ENCODE data around the gene E2F8.
"Not testable (repeated sequence)": the region's sequence is repeated elsewhere in the genome, so short reads cannot be mapped to it uniquely, and the experiment has no call there.

Gene E2F8

GRCh38 chr11:19240420-19241259, at the start of gene E2F8:
Gene E2F8, minus strand, starts transcription at chr11:19240945. Its CDS starts 824 bp downstream, at chr11:19240121.
- DNase-seq = peak; percentile 97

DNA sequence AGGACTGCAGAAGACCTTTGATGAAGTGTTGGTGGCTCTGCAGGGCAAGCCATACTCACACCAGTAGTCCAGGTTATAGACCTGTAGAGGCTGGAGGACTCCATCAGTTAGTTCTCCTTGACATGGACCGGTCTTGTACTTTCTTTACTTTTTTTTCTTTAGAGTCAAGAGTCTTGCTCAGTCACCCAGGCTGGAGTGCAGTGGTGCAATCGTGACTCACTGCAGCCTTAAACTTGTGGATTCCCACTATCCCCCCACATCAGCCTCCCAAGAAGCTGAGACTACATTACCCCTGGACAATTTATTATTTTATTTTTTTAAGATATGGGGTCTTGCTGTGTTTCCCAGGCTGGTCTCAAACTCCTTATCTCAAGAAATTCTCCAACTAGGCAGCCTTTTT, 49.6 kb upstream of the E2F8 start:
- no peak for DNase-seq

- DNase-seq = no peak
These were observed 47.5 kb upstream of the E2F8 start for GRCh38 chr11:19288256-19288655.

DNA sequence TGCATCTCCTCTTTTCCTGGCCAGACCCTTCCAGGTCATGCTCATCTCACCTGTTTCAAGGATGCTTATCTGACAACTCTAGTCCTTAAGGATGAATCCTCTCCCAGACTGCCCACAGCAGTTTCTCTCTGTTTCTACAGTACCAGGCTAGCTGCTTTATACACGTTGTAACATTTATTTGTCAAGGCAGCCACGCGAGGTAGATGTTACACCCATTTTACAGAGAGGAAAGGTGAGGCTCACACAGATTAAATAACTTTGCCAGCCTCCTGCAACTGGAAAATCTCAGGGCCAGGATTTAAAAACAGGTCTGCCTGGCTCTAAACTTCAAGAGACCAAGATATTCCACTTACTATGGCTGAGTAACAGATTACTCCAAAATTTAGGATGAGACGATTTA, 45.7 kb upstream of the E2F8 start:
- no peak for DNase-seq

DNA sequence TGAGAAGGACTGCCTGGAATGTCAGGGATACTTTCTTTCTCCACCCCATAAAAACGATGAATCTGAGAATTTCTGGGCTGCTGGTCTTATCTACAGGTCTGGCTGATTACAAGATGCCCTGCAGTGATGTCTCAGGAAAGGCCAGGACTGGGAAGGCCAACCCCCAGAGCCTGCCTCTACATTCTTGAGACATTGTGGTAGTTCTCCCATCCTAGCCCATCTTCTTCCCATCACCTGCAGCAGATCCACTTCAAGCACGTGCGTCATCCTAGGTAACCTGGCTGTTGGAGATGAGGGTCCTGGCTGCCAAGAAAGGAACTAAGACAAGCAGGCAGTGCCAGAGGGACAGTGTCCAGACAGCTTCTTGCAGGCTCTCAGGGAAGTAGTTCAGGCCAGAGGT, 44.1 kb upstream of the E2F8 start:
- DNase-seq = no peak

- DNase-seq = no peak
These were observed 43.2 kb upstream of the E2F8 start for GRCh38 chr11:19283991-19284390.

GRCh38 chr11:19281555-19281954, 40.8 kb upstream of the E2F8 start:
- DNase-seq = no peak

GRCh38 chr11:19281041-19281440, 40.3 kb upstream of the E2F8 start:
- DNase-seq = no peak

DNA sequence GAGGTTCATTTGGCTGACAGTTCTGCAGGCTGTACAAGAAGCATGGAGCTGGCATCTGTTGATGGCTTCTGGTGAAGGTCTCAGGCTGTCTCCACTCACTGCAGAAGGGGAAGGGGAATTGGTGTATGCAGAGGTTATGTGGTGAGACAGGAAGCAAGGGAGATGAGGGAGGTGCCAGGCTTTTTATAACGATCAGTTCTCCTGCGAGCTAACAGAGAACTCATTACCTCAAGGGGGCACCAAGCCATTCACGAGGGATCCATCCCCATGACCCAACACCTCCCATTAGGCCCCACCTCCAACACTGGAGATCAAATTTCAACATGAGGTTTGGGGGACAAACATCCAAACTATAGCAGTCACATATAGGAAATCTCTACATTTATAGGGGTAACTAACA, 38.7 kb upstream of the E2F8 start:
- no peak for DNase-seq

DNA sequence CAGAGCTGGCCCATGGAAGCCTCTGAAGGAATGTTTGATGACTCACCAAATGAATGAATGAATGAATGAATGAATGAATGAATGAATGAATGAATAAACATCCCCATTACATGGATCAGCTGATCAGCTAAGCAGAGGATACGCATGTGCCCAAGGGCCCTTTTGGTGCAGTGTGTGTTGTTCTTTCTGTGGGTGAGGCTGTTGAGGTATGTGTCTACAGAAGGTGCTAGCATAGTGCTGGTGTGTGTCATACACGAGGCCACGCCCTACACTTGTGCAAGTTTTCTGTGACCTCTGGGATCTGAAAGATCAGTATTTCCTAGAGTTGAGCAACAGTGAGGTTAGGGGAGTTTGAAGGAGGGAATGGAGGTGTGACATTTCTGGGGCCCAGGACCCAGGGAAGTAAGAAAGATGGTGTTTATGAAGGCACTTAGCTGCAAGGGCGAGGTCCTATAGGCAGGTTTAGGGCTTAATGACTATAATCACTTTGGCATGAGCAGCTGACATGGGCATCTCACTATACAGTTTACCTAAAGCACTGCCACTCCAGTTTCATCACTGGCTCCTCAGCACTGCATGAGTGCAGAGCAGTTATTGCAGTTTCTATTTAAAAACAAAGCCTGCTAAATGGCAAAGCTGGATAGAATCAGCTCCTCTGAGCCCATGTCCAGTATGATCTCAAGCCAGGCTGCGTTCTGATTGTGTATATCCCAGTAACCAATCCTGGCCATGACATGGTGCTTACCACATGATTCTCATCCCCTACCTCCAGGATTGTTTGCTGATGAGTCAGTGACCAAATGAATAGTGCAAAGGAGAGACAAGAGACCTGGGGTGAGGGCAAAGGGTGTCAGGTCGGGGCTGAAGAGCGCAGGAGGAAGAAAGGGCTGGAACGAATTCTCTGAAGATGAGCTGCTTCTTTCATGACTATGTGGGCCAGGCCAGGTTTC, 36.4 kb upstream of the E2F8 start:
- no peak for DNase-seq

DNA sequence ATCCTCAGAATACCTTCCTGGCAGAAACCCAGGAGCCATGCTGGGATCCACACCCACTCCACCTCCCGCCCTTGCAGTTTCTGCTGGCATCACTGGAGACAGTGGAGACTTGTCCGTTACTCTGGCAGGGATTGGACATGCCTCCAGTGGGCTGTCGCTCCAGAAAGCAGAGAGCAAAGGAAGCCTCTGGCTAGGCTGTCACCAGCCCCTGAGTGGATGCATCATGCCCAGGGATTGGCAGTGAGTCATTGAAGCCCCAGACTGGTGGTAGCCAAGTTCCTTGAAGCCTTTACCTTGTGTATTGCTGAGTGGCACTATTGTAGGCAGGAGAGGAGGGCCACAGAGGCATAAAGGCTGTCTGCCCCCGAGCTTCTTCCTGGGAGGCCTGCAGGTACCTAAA, 34.8 kb upstream of the E2F8 start:
- no peak for DNase-seq

- not testable (repeated sequence) for DNase-seq
These were observed 32.5 kb upstream of the E2F8 start for GRCh38 chr11:19273219-19273618.

GRCh38 chr11:19268909-19269308, 28.2 kb upstream of the E2F8 start:
- no peak for DNase-seq

GRCh38 chr11:19267567-19267966, 26.8 kb upstream of the E2F8 start:
- DNase-seq = no peak

DNA sequence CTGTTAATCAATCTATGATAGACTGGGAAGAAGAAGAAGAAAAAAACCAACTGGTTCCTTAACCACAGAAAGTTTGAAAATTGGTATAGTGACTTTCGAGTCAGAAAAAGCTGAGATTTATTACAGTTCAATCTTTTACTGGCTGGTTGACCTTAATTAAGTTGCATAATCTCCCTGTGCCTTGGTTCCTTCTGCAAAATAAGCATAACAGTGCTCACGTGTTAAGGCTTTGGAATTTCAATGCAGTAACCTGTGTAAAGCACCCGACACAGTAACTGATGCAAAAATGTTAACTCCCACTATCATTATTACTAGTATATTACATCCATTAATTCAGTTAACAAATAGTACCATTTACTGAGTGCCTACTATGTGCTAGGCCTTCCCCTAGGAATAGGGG, 22.6 kb upstream of the E2F8 start:
- DNase-seq = no peak

- DNase-seq = peak; percentile 62
These were observed 19.0 kb upstream of the E2F8 start for GRCh38 chr11:19259487-19260345.

DNA sequence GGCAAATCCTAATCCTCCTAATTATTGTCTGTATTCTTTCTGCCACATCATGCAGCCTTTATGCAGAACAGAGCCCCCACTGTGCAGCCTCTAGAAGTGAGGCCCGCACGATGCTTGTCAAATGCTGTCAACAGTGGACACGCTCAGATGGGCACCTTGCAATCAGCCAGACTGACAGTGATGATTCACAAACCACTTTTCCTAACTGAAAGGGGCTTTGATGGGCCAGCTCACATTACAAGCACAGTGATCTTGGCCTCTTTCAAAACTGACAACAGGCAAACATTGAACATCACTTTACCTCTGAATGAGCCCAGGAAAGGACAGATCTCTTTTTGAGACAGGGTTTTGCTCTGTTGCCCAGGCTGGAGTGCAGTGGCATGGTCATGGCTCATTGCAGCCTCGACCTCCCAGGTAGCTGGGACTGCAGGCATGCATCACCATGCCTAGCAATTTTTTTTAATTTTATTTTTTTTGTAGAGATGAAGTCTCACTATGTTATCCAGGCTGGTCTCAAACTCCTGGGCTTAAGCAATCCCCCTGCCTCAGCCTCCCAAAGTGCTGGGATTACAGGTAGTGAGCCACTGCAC, 18.0 kb upstream of the E2F8 start:
- no peak for DNase-seq

GRCh38 chr11:19254441-19254840, 13.7 kb upstream of the E2F8 start:
- not testable (repeated sequence) for DNase-seq

GRCh38 chr11:19253817-19254216, 13.1 kb upstream of the E2F8 start:
- no peak for DNase-seq

DNA sequence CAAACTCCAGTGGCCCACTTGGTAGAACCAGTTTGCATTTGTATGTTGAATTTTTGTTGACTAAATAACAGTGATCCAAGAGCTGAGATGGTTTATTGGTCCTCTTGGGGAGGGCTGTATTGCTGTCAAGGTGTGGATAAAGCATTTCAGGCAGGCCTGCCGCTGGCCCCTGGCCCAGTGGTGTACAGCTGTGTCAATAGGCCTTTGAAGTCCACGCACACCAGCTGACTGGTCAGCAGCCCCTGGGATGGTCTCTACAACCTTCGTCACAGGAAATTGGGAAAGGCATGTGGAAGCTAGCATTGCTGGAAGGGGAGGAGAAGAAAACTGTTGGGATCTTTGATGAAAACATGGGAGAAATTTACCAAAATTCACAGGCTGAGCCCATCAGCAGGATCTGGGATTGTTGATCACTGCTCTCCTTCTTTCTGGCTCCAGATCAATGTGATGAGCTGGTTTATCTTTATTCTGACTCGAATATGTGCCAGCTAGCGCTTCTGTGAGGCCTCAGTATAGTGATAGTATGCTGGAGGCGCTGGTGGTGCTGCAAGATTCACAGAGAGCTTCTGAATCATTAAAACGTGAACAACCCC, 12.5 kb upstream of the E2F8 start:
- DNase-seq = no peak

- no peak for DNase-seq
These were observed 11.8 kb upstream of the E2F8 start for GRCh38 chr11:19252394-19253152.

All from femur (tissue), 1 donor.